GM12878 (cell line): ENCODE results near the gene PHYH. TPM values are rescaled to one million over a fixed set of nuclear protein-coding genes. Genes with fewer than 3 reads are reported as not detected.
A peak's percentile ranks its signal among the peaks of the same experiment; 100 is the strongest.

Source experiments
- ATAC-seq: fragments of 200-7000 bp; cut with Tn5 transposase; 3 replicates; pipeline ENCODE4 v1.9.1; 2020; ENCODE audit warnings: mild to moderate bottlenecking, moderate library complexity
- BruUV-seq: library from RNA; stranded (reverse); fragments of 400-500 nt; replicated peaks from 2 replicates; lab custom pipeline; 2021; lab: Mats Ljungman, UMichigan
- CTCF ChIA-PET: fragments of 300-600 bp; sonication (Branson Sonifier 250); formaldehyde crosslinking; extraction: SDS; loops from one replicate; lab custom pipeline; 2021; ENCODE audit warnings: inconsistent platforms; lab: Yijun Ruan, JAX
- POLR2A ChIA-PET: fragments of 350-600 bp; formaldehyde crosslinking; extraction: SDS; loops from one replicate; lab custom pipeline; 2021; ENCODE audit warnings: inconsistent platforms; lab: Charles Lee
- RAD21 ChIA-PET: fragments of 300-600 bp; sonication (Branson Sonifier 250); formaldehyde crosslinking; loops from one replicate; lab custom pipeline; 2023; ENCODE audit warnings: antibody characterized with exemption; ENCODE audit not compliant: unreplicated experiment; lab: Charles Lee
- SMC1A ChIA-PET: fragments of 300-600 bp; sonication (Branson Sonifier 250); formaldehyde crosslinking; loops from one replicate; lab custom pipeline; 2023; ENCODE audit not compliant: unreplicated experiment, uncharacterized antibody; lab: Charles Lee
- DNase-seq: peaks from one replicate; pipeline ENCODE4 v3.0.0-alpha.2; 2011; ENCODE audit warnings: low read depth, low spot score
- FAIRE-seq: peaks from 3 replicates; lab custom pipeline; 2011; peaks lifted over from hg19 to GRCh38; lab: Jason Lieb, UNC
- H2AFZ ChIP-seq: 2 replicates; pipeline ENCODE4 v1.6.0; 2011; ENCODE audit warnings: low read depth, low read length, control low read depth; ENCODE audit not compliant: control insufficient read depth
- H3K27ac ChIP-seq: 2 replicates; pipeline ENCODE4 v1.5.1; 2011; ENCODE audit warnings: control low read depth; ENCODE audit not compliant: control insufficient read depth, insufficient read depth
- H3K27me3 ChIP-seq, 2 experiments: replicated peaks in 1 of 2; 2 replicates each; pipeline versions ENCODE4 v1.6.0 to v1.6.1; 2011; ENCODE audit warnings: low read length in 1 of 2; ENCODE audit not compliant: control insufficient read depth in 2 of 2, insufficient read depth in 2 of 2
- H3K36me3 ChIP-seq, 2 experiments: 2 replicates each; pipeline ENCODE4 v1.5.1; 2011; ENCODE audit warnings: low read length in 1 of 2; ENCODE audit not compliant: control insufficient read depth in 2 of 2, insufficient read depth in 2 of 2
- H3K4me1 ChIP-seq: 2 replicates; pipeline ENCODE4 v1.6.1; 2011; ENCODE audit warnings: mild to moderate bottlenecking, low read length, moderate library complexity, mixed read lengths; ENCODE audit not compliant: control insufficient read depth, insufficient read depth
- H3K4me2 ChIP-seq: 2 replicates; pipeline ENCODE4 v1.6.0; 2011; ENCODE audit warnings: control low read depth; ENCODE audit not compliant: control insufficient read depth, insufficient read depth
- H3K4me3 ChIP-seq: fragments of 200-600 bp; sonication (generic); 2 replicates; pipeline ENCODE4 v1.5.1; 2016
- H3K79me2 ChIP-seq: 2 replicates; pipeline ENCODE4 v1.6.0; 2011; ENCODE audit warnings: low read length; ENCODE audit not compliant: control insufficient read depth, insufficient read depth
- H3K9ac ChIP-seq: 2 replicates; pipeline ENCODE4 v1.8.0; 2011; ENCODE audit warnings: low read length, control low read depth, mixed read lengths; ENCODE audit not compliant: control insufficient read depth, insufficient read depth
- H3K9me3 ChIP-seq: replicated peaks from 3 replicates; pipeline ENCODE4 v1.5.1; 2011; ENCODE audit warnings: mild to moderate bottlenecking, low read length; ENCODE audit not compliant: control insufficient read depth, insufficient read depth
- H4K20me1 ChIP-seq: 2 replicates; pipeline ENCODE4 v1.6.0; 2011; ENCODE audit not compliant: control insufficient read depth, insufficient read depth
- BACH1 ChIP-seq: fragments of 450-650 bp; IDR thresholded peaks from 2 replicates; pipeline ENCODE4 v1.6.1; 2017; ENCODE audit warnings: mild to moderate bottlenecking, borderline replicate concordance
- BCL11A ChIP-seq: IDR thresholded peaks from 2 replicates; pipeline ENCODE4 v1.6.1; 2011; ENCODE audit warnings: low read depth, low read length
- HDAC6 ChIP-seq: fragments of 200-600 bp; sonication (generic); IDR thresholded peaks from one replicate; pipeline ENCODE4 v1.8.0; 2017; ENCODE audit warnings: antibody characterized with exemption; ENCODE audit not compliant: unreplicated experiment
- MYB ChIP-seq: fragments of 150-350 bp; IDR thresholded peaks from 2 replicates; pipeline ENCODE4 v1.6.1; 2014; ENCODE audit warnings: mild to moderate bottlenecking, low read depth, low read length, borderline replicate concordance
- NFXL1 ChIP-seq: fragments of 450-650 bp; IDR thresholded peaks from 2 replicates; pipeline ENCODE4 v1.6.1; 2017; ENCODE audit warnings: antibody characterized with exemption, mild to moderate bottlenecking, borderline replicate concordance
- PAX5 ChIP-seq: IDR thresholded peaks from 2 replicates; pipeline ENCODE4 v1.6.1; 2011; ENCODE audit warnings: low read depth, low read length, borderline replicate concordance
- RAD21 ChIP-seq: IDR thresholded peaks from 2 replicates; pipeline ENCODE4 v1.6.1; 2011; ENCODE audit warnings: mild to moderate bottlenecking, low read depth, low read length, moderate library complexity; ENCODE audit not compliant: insufficient read depth
- SIX5 ChIP-seq: IDR thresholded peaks from 2 replicates; pipeline ENCODE4 v1.6.1; 2011; ENCODE audit warnings: mild to moderate bottlenecking, low read depth, low read length, moderate library complexity; ENCODE audit not compliant: severe bottlenecking
- SMC3 ChIP-seq: IDR thresholded peaks from 2 replicates; pipeline ENCODE4 v1.6.1; 2011; ENCODE audit warnings: low read length, improper control_type of control experiment, borderline replicate concordance
- TAF1 ChIP-seq: IDR thresholded peaks from 2 replicates; pipeline ENCODE4 v1.6.1; 2011; ENCODE audit warnings: mild to moderate bottlenecking, low read depth, low read length, borderline replicate concordance
- ZNF384 ChIP-seq: IDR thresholded peaks from 2 replicates; pipeline ENCODE4 v1.6.1; 2012; ENCODE audit warnings: low read depth, mild to moderate bottlenecking, low read length, improper control_type of control experiment, borderline replicate concordance
- WGBS: methylation state at CpG from one replicate; pipeline ENCODE4 v1.1.6; 2016; ENCODE audit warnings: low lambda C conversion rate; ENCODE audit not compliant: insufficient replicate concordance, insufficient coverage; ENCODE audit errors: missing lambda C conversion rate; 5-methylcytosine and 5-hydroxymethylcytosine counted together
- in situ Hi-C: fragments of 300-500 bp; cut with MboI; formaldehyde crosslinking; loops from 9 replicates; pipeline ENCODE4 v1.14.3; 2018; ENCODE audit warnings: mixed read lengths
- intact Hi-C: fragments of 100-400 bp; cut with micrococcal nuclease; formaldehyde crosslinking; loops from one replicate; pipeline ENCODE4 v1.14.2; 2022; ENCODE audit not compliant: unreplicated experiment
- polyA plus RNA-seq, 11 experiments: library from polyadenylated mRNA; depleted of rRNA in 4 of 11; unstranded in 6 of 11; stranded (reverse) in 5 of 11; fragments of >200 nt; fragmentation: Nextera tagmentation in 4 of 11; fragmentation: Illumina TruSeq in 1 of 11; extraction: Ambion mirVana in 4 of 11; extraction: Trizol in 1 of 11; gene quantifications; 1 replicate in 1 of 11; 2 replicates in 10 of 11; pipeline versions ENCODE4 v1.2.1 to v1.2.3, GENCODE V29; 2011 to 2016; ENCODE audit warnings: inconsistent platforms in 2 of 11, missing spikeins in 2 of 11, low read depth in 1 of 11
- total RNA-seq, 4 experiments: library from RNA; depleted of rRNA in 3 of 4; stranded (reverse); fragments of >200 nt in 3 of 4; fragmentation: Illumina TruSeq in 1 of 4; extraction: Trizol in 1 of 4; gene quantifications; 2 replicates each; pipeline versions ENCODE4 v1.2.1 to v1.2.3, GENCODE V29; 2013 to 2021
- TF ChIP-seq, protein P1 (sequence below): IDR thresholded peaks from 2 replicates; pipeline ENCODE4 v1.6.1; 2011; ENCODE audit warnings: low read depth, mild to moderate bottlenecking, low read length, moderate library complexity, borderline replicate concordance; ENCODE audit errors: extremely low read depth
- TF ChIP-seq, protein P2 (sequence below): fragments of 150-350 bp; IDR thresholded peaks from 2 replicates; pipeline ENCODE4 v1.6.1; 2014; ENCODE audit warnings: mild to moderate bottlenecking, low read depth, low read length
- TF ChIP-seq, protein P3 (sequence below): fragments of 450-650 bp; formaldehyde crosslinking; IDR thresholded peaks from 2 replicates; pipeline ENCODE4 v1.4.0; 2020; ENCODE audit warnings: mild to moderate bottlenecking, moderate library complexity
- TF ChIP-seq, protein P4 (sequence below): fragments of 450-650 bp; IDR thresholded peaks from 2 replicates; pipeline ENCODE4 v1.6.1; 2017; ENCODE audit warnings: mild to moderate bottlenecking, moderate library complexity

The PHYH gene
- total and polyA plus RNA-seq, 10 of the 15 experiments (the other 5 are each of a cell fraction or from before 2014, with no cell fraction given), result 3.2 to 10.3 (median 5.0) TPM

DNA sequence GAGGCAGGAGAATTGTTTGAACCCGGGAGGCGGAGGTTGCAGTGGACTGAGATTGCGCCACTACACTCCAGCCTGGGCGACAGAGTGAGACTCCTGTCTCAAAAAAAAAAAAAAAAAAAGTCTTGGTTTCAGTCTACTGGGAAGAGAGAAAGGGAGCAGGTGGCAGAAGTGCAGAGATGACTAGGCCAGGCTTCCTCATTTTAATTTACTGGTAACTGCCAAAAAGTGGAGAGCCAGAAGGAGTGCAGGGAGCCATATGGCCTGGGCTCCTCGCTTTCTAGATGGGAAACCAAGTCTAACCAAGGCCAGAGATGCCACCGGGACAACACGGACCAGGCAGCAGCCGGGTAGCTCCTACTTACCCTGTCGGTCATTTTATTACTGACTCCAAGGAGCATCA is 36.0 kb upstream of the PHYH start:
- WGBS, result 82% methylated on average over 8 of the region's 9 CpGs
- ChIA-PET POLR2A (no interaction called here), SMC1A (interaction anchor here (1.5 kb wide), 1 partner anchor 15 kb away, joined by 4 read pairs; no protein-coding TSS in a partner anchor), RAD21 (no interaction called here), CTCF (interaction anchor here (1.7 to 2.0 kb wide), 2 partner anchors 34 to 36 kb away, joined by 7 read pairs; no protein-coding TSS in a partner anchor)
- peaks cover 33% of the 10 kb centered on the region for H3K4me1 ChIP-seq
- peaks cover 25% of the 10 kb centered on the region for H3K79me2 ChIP-seq
- peak overlapping the region; percentile 54; the same call in 1 of the 2 replicates for H3K27ac ChIP-seq
- no peaks in the 10 kb centered on the region for H3K27me3 ChIP-seq
- no peak overlapping the region; the same call in 1 of the 2 replicates for H3K9ac ChIP-seq
- in situ Hi-C loops, result no loop called here
- FAIRE-seq (no peak), ATAC-seq (peak; percentile 55), DNase-seq (no peak)
- no peaks in the 10 kb centered on the region for H4K20me1 ChIP-seq
- H2AFZ ChIP-seq, result no peak overlapping the region
- intact Hi-C loops, result no loop called here
- H3K9me3 ChIP-seq, result no peaks in the 10 kb centered on the region
- H3K36me3 ChIP-seq, result peaks cover 8 to 35% of the 10 kb centered on the region in 2 experiments
- H3K4me3 ChIP-seq, result no peak overlapping the region
- BruUV-seq, result no TSS peak
- peak overlapping the region; percentile 44; the same call in 1 of the 2 replicates for H3K4me2 ChIP-seq
- TF ChIP-seq HDAC6, result no peak
- no peak for TF ChIP-seq TAF1
- TF ChIP-seq BACH1, result no peak
- TF ChIP-seq, protein P1, sequence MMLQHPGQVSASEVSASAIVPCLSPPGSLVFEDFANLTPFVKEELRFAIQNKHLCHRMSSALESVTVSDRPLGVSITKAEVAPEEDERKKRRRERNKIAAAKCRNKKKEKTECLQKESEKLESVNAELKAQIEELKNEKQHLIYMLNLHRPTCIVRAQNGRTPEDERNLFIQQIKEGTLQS, result no peak
- TF ChIP-seq ZNF384, result no peak
- TF ChIP-seq MYB, result no peak
- no peak for TF ChIP-seq RAD21
- no peak for TF ChIP-seq SIX5
- TF ChIP-seq, protein P2, sequence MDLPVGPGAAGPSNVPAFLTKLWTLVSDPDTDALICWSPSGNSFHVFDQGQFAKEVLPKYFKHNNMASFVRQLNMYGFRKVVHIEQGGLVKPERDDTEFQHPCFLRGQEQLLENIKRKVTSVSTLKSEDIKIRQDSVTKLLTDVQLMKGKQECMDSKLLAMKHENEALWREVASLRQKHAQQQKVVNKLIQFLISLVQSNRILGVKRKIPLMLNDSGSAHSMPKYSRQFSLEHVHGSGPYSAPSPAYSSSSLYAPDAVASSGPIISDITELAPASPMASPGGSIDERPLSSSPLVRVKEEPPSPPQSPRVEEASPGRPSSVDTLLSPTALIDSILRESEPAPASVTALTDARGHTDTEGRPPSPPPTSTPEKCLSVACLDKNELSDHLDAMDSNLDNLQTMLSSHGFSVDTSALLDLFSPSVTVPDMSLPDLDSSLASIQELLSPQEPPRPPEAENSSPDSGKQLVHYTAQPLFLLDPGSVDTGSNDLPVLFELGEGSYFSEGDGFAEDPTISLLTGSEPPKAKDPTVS, result no peak
- TF ChIP-seq, protein P3, sequence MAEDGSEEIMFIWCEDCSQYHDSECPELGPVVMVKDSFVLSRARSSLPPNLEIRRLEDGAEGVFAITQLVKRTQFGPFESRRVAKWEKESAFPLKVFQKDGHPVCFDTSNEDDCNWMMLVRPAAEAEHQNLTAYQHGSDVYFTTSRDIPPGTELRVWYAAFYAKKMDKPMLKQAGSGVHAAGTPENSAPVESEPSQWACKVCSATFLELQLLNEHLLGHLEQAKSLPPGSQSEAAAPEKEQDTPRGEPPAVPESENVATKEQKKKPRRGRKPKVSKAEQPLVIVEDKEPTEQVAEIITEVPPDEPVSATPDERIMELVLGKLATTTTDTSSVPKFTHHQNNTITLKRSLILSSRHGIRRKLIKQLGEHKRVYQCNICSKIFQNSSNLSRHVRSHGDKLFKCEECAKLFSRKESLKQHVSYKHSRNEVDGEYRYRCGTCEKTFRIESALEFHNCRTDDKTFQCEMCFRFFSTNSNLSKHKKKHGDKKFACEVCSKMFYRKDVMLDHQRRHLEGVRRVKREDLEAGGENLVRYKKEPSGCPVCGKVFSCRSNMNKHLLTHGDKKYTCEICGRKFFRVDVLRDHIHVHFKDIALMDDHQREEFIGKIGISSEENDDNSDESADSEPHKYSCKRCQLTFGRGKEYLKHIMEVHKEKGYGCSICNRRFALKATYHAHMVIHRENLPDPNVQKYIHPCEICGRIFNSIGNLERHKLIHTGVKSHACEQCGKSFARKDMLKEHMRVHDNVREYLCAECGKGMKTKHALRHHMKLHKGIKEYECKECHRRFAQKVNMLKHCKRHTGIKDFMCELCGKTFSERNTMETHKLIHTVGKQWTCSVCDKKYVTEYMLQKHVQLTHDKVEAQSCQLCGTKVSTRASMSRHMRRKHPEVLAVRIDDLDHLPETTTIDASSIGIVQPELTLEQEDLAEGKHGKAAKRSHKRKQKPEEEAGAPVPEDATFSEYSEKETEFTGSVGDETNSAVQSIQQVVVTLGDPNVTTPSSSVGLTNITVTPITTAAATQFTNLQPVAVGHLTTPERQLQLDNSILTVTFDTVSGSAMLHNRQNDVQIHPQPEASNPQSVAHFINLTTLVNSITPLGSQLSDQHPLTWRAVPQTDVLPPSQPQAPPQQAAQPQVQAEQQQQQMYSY, result no peak
- TF ChIP-seq BCL11A, result 0 out of 2 replicates have a peak, but pooled peaks have one; percentile 35
- no peak for TF ChIP-seq NFXL1
- TF ChIP-seq, protein P4, sequence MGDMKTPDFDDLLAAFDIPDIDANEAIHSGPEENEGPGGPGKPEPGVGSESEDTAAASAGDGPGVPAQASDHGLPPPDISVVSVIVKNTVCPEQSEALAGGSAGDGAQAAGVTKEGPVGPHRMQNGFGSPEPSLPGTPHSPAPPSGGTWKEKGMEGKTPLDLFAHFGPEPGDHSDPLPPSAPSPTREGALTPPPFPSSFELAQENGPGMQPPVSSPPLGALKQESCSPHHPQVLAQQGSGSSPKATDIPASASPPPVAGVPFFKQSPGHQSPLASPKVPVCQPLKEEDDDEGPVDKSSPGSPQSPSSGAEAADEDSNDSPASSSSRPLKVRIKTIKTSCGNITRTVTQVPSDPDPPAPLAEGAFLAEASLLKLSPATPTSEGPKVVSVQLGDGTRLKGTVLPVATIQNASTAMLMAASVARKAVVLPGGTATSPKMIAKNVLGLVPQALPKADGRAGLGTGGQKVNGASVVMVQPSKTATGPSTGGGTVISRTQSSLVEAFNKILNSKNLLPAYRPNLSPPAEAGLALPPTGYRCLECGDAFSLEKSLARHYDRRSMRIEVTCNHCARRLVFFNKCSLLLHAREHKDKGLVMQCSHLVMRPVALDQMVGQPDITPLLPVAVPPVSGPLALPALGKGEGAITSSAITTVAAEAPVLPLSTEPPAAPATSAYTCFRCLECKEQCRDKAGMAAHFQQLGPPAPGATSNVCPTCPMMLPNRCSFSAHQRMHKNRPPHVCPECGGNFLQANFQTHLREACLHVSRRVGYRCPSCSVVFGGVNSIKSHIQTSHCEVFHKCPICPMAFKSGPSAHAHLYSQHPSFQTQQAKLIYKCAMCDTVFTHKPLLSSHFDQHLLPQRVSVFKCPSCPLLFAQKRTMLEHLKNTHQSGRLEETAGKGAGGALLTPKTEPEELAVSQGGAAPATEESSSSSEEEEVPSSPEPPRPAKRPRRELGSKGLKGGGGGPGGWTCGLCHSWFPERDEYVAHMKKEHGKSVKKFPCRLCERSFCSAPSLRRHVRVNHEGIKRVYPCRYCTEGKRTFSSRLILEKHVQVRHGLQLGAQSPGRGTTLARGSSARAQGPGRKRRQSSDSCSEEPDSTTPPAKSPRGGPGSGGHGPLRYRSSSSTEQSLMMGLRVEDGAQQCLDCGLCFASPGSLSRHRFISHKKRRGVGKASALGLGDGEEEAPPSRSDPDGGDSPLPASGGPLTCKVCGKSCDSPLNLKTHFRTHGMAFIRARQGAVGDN, result no peak
- no peak for TF ChIP-seq SMC3
- no peak for TF ChIP-seq PAX5
